ENCODE results near the gene ITGA1.

Gene ITGA1

DNA sequence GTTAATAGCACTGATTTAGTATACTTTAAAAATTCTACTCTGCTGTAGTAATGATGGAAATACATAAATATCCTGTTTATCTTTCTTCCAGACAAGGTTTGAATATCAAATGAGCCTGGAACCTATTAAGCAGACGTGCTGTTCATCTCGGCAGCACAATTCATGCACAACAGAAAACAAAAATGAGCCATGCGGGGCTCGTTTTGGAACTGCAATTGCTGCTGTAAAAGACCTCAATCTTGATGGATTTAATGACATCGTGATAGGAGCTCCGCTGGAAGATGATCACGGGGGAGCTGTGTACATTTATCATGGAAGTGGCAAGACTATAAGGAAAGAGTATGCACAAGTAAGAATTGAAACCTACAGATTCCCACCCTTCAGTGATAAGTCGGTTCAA lies 122.4 kb downstream of the ITGA1 start:
- H3K27ac ChIP-seq (replicated peaks) = no peak overlapping the region
- no peak for DNase-seq (ENCODE audit: low read depth in 1 of 2, low spot score in 1 of 2)
- H3K4me3 ChIP-seq (replicated peaks; ENCODE audit: insufficient read depth, low read length) = no peak overlapping the region
- no peak for TF ChIP-seq POLR2AphosphoS5 (IDR thresholded peaks at IDR 0.05; ENCODE audit: low read depth)
- no peak for TF ChIP-seq SPI1 (IDR thresholded peaks at IDR 0.05; ENCODE audit: borderline replicate concordance, low read depth)
- TF ChIP-seq, protein P1, sequence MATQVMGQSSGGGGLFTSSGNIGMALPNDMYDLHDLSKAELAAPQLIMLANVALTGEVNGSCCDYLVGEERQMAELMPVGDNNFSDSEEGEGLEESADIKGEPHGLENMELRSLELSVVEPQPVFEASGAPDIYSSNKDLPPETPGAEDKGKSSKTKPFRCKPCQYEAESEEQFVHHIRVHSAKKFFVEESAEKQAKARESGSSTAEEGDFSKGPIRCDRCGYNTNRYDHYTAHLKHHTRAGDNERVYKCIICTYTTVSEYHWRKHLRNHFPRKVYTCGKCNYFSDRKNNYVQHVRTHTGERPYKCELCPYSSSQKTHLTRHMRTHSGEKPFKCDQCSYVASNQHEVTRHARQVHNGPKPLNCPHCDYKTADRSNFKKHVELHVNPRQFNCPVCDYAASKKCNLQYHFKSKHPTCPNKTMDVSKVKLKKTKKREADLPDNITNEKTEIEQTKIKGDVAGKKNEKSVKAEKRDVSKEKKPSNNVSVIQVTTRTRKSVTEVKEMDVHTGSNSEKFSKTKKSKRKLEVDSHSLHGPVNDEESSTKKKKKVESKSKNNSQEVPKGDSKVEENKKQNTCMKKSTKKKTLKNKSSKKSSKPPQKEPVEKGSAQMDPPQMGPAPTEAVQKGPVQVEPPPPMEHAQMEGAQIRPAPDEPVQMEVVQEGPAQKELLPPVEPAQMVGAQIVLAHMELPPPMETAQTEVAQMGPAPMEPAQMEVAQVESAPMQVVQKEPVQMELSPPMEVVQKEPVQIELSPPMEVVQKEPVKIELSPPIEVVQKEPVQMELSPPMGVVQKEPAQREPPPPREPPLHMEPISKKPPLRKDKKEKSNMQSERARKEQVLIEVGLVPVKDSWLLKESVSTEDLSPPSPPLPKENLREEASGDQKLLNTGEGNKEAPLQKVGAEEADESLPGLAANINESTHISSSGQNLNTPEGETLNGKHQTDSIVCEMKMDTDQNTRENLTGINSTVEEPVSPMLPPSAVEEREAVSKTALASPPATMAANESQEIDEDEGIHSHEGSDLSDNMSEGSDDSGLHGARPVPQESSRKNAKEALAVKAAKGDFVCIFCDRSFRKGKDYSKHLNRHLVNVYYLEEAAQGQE (IDR thresholded peaks at IDR 0.05; ENCODE audit: insufficient replicate concordance, low read depth) = no peak
- TF ChIP-seq GABPA (IDR thresholded peaks at IDR 0.05; ENCODE audit: low read depth) = no peak
- TF ChIP-seq, protein P2, sequence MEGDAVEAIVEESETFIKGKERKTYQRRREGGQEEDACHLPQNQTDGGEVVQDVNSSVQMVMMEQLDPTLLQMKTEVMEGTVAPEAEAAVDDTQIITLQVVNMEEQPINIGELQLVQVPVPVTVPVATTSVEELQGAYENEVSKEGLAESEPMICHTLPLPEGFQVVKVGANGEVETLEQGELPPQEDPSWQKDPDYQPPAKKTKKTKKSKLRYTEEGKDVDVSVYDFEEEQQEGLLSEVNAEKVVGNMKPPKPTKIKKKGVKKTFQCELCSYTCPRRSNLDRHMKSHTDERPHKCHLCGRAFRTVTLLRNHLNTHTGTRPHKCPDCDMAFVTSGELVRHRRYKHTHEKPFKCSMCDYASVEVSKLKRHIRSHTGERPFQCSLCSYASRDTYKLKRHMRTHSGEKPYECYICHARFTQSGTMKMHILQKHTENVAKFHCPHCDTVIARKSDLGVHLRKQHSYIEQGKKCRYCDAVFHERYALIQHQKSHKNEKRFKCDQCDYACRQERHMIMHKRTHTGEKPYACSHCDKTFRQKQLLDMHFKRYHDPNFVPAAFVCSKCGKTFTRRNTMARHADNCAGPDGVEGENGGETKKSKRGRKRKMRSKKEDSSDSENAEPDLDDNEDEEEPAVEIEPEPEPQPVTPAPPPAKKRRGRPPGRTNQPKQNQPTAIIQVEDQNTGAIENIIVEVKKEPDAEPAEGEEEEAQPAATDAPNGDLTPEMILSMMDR (IDR thresholded peaks at IDR 0.05; ENCODE audit: insufficient read depth, low read length) = no peak
- H3K27me3 ChIP-seq (ENCODE audit: insufficient read depth, poor library complexity, severe bottlenecking) = no peaks in the 10 kb centered on the region

DNA sequence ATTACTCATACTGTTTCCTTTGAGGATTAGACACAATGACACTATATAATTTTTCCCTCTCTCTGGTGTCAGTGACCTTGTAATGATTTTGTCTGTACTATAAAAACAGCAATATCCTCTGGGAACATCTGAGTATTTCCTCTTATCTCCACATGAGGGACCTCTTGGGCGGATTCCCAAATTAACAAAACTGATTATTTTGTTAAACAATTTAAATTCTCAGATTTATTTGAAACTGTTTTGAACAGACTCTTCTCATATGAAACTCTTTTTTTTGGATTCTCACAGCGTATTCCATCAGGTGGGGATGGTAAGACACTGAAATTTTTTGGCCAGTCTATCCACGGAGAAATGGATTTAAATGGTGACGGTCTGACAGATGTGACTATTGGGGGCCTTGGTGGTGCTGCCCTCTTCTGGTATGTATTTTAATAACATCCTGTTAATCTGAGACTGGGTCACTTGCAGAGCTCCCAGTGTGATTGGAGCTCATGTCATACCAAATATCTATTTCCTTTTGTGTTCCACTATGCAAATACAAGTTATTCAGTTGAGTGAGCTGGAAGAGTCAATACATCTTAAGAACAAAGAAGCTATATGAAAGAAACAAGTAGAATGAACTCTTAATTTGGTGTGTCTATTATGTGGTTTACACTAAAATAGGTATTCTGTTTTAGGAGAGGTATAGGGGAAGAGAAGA lies 127.6 kb downstream of the ITGA1 start:
- H3K4me3 ChIP-seq (replicated peaks; ENCODE audit: insufficient read depth, low read length) = no peak overlapping the region; the same call in 1 of the 2 replicates
- H3K27me3 ChIP-seq (ENCODE audit: insufficient read depth, poor library complexity, severe bottlenecking) = no peaks in the 10 kb centered on the region
- H3K27ac ChIP-seq (replicated peaks) = no peak overlapping the region
- peak; percentile 14 to 47 for DNase-seq (ENCODE audit: low read depth in 1 of 2, low spot score in 1 of 2)
- no peak for TF ChIP-seq SPI1 (IDR thresholded peaks at IDR 0.05; ENCODE audit: borderline replicate concordance, low read depth)
- TF ChIP-seq, protein P2 (IDR thresholded peaks at IDR 0.05; ENCODE audit: insufficient read depth, low read length) = peak; percentile 1

DNA sequence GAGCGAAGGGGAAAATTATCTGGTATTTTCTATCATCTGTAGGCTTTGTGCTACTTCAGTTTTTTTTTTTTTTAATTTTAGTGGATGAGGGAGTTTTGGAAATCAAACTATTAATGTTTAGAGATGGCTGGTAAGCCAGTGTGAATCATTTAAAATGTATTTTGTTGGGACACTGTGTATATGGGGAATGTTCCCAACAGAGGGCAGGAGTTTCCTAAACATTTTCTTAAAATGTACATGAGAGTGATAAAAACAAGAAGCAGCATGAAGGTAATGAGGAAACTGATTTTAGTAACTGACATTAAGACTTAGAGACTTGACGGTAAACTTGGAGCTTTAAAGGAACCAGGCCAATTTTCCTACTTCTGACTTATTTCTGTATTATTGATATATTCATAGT lies 133.2 kb downstream of the ITGA1 start:
- Histone ChIP-seq H3K27ac (replicated peaks) (no peak overlapping the region), H3K27me3 (ENCODE audit: insufficient read depth, poor library complexity, severe bottlenecking) (no peaks in the 10 kb centered on the region), H3K4me3 (replicated peaks; ENCODE audit: insufficient read depth, low read length) (no peak overlapping the region)
- DNase-seq (ENCODE audit: low read depth in 1 of 2, low spot score in 1 of 2) = no peak
- TF ChIP-seq, protein P1 (IDR thresholded peaks at IDR 0.05; ENCODE audit: insufficient replicate concordance, low read depth) = no peak
- TF ChIP-seq GABPA (IDR thresholded peaks at IDR 0.05; ENCODE audit: low read depth) = no peak
- TF ChIP-seq, protein P2 (IDR thresholded peaks at IDR 0.05; ENCODE audit: insufficient read depth, low read length) = no peak
- TF ChIP-seq SPI1 (IDR thresholded peaks at IDR 0.05; ENCODE audit: borderline replicate concordance, low read depth) = no peak
- TF ChIP-seq POLR2AphosphoS5 (IDR thresholded peaks at IDR 0.05; ENCODE audit: low read depth) = no peak

DNA sequence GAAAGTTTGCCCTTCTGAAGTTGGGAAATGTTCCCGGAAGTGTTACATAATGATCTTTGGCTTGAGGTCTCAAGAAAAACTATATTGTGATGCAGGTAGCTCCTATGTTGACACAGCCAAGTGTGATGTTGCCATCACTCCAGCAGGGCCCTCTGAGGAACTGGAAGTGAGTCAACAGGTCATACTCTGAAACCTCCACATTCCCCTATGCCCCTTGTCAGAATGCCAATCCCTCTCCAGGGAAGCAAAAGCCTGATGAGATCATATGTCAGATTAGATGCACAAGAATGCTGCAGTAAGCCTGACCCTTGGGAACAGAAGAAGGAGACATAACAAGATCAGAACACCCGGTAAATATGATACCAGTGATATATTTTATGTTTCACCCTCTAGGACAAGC lies 134.7 kb downstream of the ITGA1 start:
- H3K27ac ChIP-seq (replicated peaks) = no peak overlapping the region

More for the DNA sequence above, 134.7 kb downstream of the ITGA1 start:
- no peaks in the 10 kb centered on the region for H3K27me3 ChIP-seq (ENCODE audit: insufficient read depth, poor library complexity, severe bottlenecking)
- peak; percentile 47 to 70 for DNase-seq (ENCODE audit: low read depth in 1 of 2, low spot score in 1 of 2)
- no peak for TF ChIP-seq SPI1 (IDR thresholded peaks at IDR 0.05; ENCODE audit: borderline replicate concordance, low read depth)
- no peak for TF ChIP-seq POLR2AphosphoS5 (IDR thresholded peaks at IDR 0.05; ENCODE audit: low read depth)
- TF ChIP-seq, protein P2 (IDR thresholded peaks at IDR 0.05; ENCODE audit: insufficient read depth, low read length) = no peak
- no peak for TF ChIP-seq GABPA (IDR thresholded peaks at IDR 0.05; ENCODE audit: low read depth)
- TF ChIP-seq, protein P1 (IDR thresholded peaks at IDR 0.05; ENCODE audit: insufficient replicate concordance, low read depth) = no peak
- H3K4me3 ChIP-seq (replicated peaks; ENCODE audit: insufficient read depth, low read length) = no peak overlapping the region
